Calu3 (cell line): Measurements from ENCODE around the gene CRIP1. TPM values are rescaled to one million over a fixed set of nuclear protein-coding genes. Genes with fewer than 3 reads are reported as not detected.

Experiments used
- BruUV-seq: library from RNA; stranded (reverse); fragments of 400-500 nt; replicated peaks from 2 replicates; lab custom pipeline; 2021; lab: Mats Ljungman, UMichigan
- CTCF ChIA-PET: fragments of 300-600 bp; sonication (Branson Sonifier 250); formaldehyde crosslinking; loops from one replicate; lab custom pipeline; 2022; ENCODE audit warnings: antibody characterized with exemption; lab: Charles Lee
- DNase-seq: peaks from one replicate; pipeline ENCODE4 v3.0.0; 2022
- H3K27ac Mint-ChIP-seq: one replicate; pipeline ENCODE4 v1.8.0; 2022; ENCODE audit warnings: mixed read lengths; ENCODE audit not compliant: unreplicated experiment
- H3K27me3 Mint-ChIP-seq: one replicate; pipeline ENCODE4 v1.8.0; 2022; ENCODE audit warnings: mixed read lengths; ENCODE audit not compliant: unreplicated experiment
- H3K36me3 Mint-ChIP-seq: one replicate; pipeline ENCODE4 v1.8.0; 2022; ENCODE audit warnings: mild to moderate bottlenecking, moderate library complexity, mixed read lengths; ENCODE audit not compliant: insufficient read depth, unreplicated experiment
- H3K4me1 Mint-ChIP-seq: one replicate; pipeline ENCODE4 v1.8.0; 2022; ENCODE audit warnings: mild to moderate bottlenecking, low read depth, mixed read lengths; ENCODE audit not compliant: unreplicated experiment
- H3K4me3 Mint-ChIP-seq: one replicate; pipeline ENCODE4 v1.8.0; 2022; ENCODE audit warnings: mild to moderate bottlenecking, low read depth, moderate library complexity, mixed read lengths; ENCODE audit not compliant: unreplicated experiment
- H3K9me3 Mint-ChIP-seq: one replicate; pipeline ENCODE4 v1.8.0; 2022; ENCODE audit warnings: low read depth, mixed read lengths; ENCODE audit not compliant: unreplicated experiment
- CTCF ChIP-seq: fragments of 200-600 bp; IDR thresholded peaks from one replicate; pipeline ENCODE4 v1.8.0; 2022; ENCODE audit warnings: antibody characterized with exemption; ENCODE audit not compliant: unreplicated experiment
- intact Hi-C: fragments of 100-400 bp; cut with micrococcal nuclease; formaldehyde crosslinking; loops from one replicate; pipeline ENCODE4 v1.10.0; 2022; ENCODE audit not compliant: unreplicated experiment
- total RNA-seq: library from RNA; stranded (reverse); gene quantifications from 2 replicates; pipeline ENCODE4 v1.2.3, GENCODE V29; 2022

Gene CRIP1
- total RNA-seq, 1 experiment from 2014 or later: 7.1 TPM

- H3K9me3 Mint-ChIP-seq: no peaks in the 10 kb centered on the region
- H3K36me3 Mint-ChIP-seq: peaks cover 44% of the 10 kb centered on the region
- intact Hi-C loops: no loop called here
- no peak for TF ChIP-seq CTCF
- CTCF ChIA-PET: no interaction called here
- H3K4me3 Mint-ChIP-seq: no peak overlapping the region
- H3K4me1 Mint-ChIP-seq: peaks cover 28% of the 10 kb centered on the region
- peak overlapping the region; percentile 26 for H3K27ac Mint-ChIP-seq
- BruUV-seq: no TSS peak
- no peak for DNase-seq
- no peaks in the 10 kb centered on the region for H3K27me3 Mint-ChIP-seq
Observed at GRCh38 chr14:105484069-105484996, 2.4 kb upstream of the CRIP1 start.

GRCh38 chr14:105484997-105485393, 1.7 kb upstream of the CRIP1 start:
- peak overlapping the region; percentile 26 for H3K27ac Mint-ChIP-seq
- H3K27me3 Mint-ChIP-seq: no peaks in the 10 kb centered on the region
- no peak for TF ChIP-seq CTCF
- H3K9me3 Mint-ChIP-seq: no peaks in the 10 kb centered on the region
- CTCF ChIA-PET: no interaction called here
- no peak overlapping the region for H3K4me3 Mint-ChIP-seq
- peaks cover 28% of the 10 kb centered on the region for H3K4me1 Mint-ChIP-seq
- BruUV-seq: no TSS peak
- intact Hi-C loops: no loop called here
- peaks cover 45% of the 10 kb centered on the region for H3K36me3 Mint-ChIP-seq
- DNase-seq: no peak

- H3K27me3 Mint-ChIP-seq: no peaks in the 10 kb centered on the region
- H3K4me3 Mint-ChIP-seq: peak overlapping the region; percentile 44
- CTCF ChIA-PET: no interaction called here
- H3K36me3 Mint-ChIP-seq: peaks cover 42% of the 10 kb centered on the region
- H3K9me3 Mint-ChIP-seq: no peaks in the 10 kb centered on the region
- intact Hi-C loops: no loop called here
- peaks cover 28% of the 10 kb centered on the region for H3K4me1 Mint-ChIP-seq
- no TSS peak for BruUV-seq
- peak; percentile 84 for DNase-seq
- no peak overlapping the region for H3K27ac Mint-ChIP-seq
- TF ChIP-seq CTCF: peak; percentile 35
Observed at GRCh38 chr14:105485739-105486162, 935 bp upstream of the CRIP1 start.

- peaks cover 25% of the 10 kb centered on the region for H3K4me1 Mint-ChIP-seq
- no TSS peak for BruUV-seq
- H3K27ac Mint-ChIP-seq: no peak overlapping the region
- intact Hi-C loops: no loop called here
- H3K36me3 Mint-ChIP-seq: peaks cover 42% of the 10 kb centered on the region
- no peaks in the 10 kb centered on the region for H3K27me3 Mint-ChIP-seq
- CTCF ChIA-PET: no interaction called here
- no peak for DNase-seq
- TF ChIP-seq CTCF: no peak
- H3K9me3 Mint-ChIP-seq: no peaks in the 10 kb centered on the region
- H3K4me3 Mint-ChIP-seq: peak overlapping the region; percentile 34
Observed at GRCh38 chr14:105486974-105487448, 325 bp downstream of the CRIP1 start.
